Mucosa of descending colon (tissue), 3 donors: ENCODE results near the gene RNF168. TPM values are rescaled to one million over a fixed set of nuclear protein-coding genes. Genes with fewer than 3 reads are reported as not detected.
A peak's percentile ranks its signal among the peaks of the same experiment; 100 is the strongest.
"Not testable (repeated sequence)": the region's sequence is repeated elsewhere in the genome, so short reads cannot be mapped to it uniquely, and the experiment has no call there.

Experiments
- ATAC-seq: fragments of 200-7000 bp; cut with Tn5 transposase; one replicate; pipeline ENCODE4 v1.9.1; 2020; ENCODE audit warnings: mild to moderate bottlenecking, moderate library complexity
- DNase-seq, 3 donors: peaks; one replicate each; pipeline ENCODE4 v3.0.0-alpha.2; 2020
- H3K36me3 ChIP-seq: fragments of 200-600 bp; one replicate; pipeline ENCODE4 v1.8.0; 2021; ENCODE audit warnings: low read depth, mild to moderate bottlenecking
- H3K4me1 ChIP-seq: fragments of 200-600 bp; one replicate; pipeline ENCODE4 v1.8.0; 2021; ENCODE audit warnings: low read depth, mild to moderate bottlenecking
- H3K4me3 ChIP-seq: fragments of 200-600 bp; one replicate; pipeline ENCODE4 v1.8.0; 2021; ENCODE audit warnings: mild to moderate bottlenecking
- H3K9me3 ChIP-seq: fragments of 200-600 bp; one replicate; pipeline ENCODE4 v1.8.0; 2021; ENCODE audit warnings: mild to moderate bottlenecking
- intact Hi-C, 2 donors: fragments of 100-400 bp; cut with DNase I in 1 of 2; cut with micrococcal nuclease in 1 of 2; formaldehyde crosslinking; loops; one replicate each; pipeline versions ENCODE4 v1.11.0 to v1.11.1; 2022; cut with DNase I, micrococcal nuclease
- total RNA-seq, 3 donors: library from RNA; stranded (reverse); fragmentation: NEBNext Ultra II Directional in 2 of 3; extraction: Animal tissue kit (Norgen Biotek cat#: 25700) in 2 of 3; gene quantifications; one replicate each; pipeline versions ENCODE4 v1.2.1 to v1.2.4, GENCODE V29; 2021 to 2023
- TF ChIP-seq, protein P1 (sequence below): fragments of 200-600 bp; IDR thresholded peaks from one replicate; pipeline ENCODE4 v1.8.0; 2022; ENCODE audit warnings: antibody characterized with exemption, mild to moderate bottlenecking
- donor health status: DM: no; HTN: no; CAD: no; lungs with moderate emphysema.
- donor health status: DM: no; HTN: no; CAD: no.
- donor health status: DM: no; HTN: yes; CAD: no.

The RNF168 gene
- total RNA-seq, 3 donors from 2014 or later, result 23.7 to 29.2 (median 24.9) TPM

DNA sequence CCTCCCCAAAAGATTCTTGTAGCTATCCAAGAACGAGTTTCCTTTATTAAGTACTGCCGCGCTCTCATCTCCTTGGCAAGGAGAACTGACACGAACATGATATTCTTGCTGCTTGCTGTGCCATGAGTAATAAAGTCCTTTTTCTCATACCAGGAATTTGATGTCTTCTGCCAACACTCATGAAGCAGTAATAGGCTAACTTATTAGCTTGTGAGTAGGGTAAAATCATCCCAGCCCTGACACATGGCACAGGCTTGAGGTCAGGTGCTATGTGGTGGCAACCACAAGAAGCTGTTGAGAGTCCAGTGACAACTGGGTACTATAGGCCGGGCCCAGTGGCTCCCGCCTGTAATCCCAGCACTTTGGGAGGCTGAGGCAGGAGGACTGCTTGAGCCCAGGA, 48.6 kb downstream of the RNF168 start:
- TF ChIP-seq, protein P1, sequence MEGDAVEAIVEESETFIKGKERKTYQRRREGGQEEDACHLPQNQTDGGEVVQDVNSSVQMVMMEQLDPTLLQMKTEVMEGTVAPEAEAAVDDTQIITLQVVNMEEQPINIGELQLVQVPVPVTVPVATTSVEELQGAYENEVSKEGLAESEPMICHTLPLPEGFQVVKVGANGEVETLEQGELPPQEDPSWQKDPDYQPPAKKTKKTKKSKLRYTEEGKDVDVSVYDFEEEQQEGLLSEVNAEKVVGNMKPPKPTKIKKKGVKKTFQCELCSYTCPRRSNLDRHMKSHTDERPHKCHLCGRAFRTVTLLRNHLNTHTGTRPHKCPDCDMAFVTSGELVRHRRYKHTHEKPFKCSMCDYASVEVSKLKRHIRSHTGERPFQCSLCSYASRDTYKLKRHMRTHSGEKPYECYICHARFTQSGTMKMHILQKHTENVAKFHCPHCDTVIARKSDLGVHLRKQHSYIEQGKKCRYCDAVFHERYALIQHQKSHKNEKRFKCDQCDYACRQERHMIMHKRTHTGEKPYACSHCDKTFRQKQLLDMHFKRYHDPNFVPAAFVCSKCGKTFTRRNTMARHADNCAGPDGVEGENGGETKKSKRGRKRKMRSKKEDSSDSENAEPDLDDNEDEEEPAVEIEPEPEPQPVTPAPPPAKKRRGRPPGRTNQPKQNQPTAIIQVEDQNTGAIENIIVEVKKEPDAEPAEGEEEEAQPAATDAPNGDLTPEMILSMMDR, result no peak
- intact Hi-C loops, result no loop called here

DNA sequence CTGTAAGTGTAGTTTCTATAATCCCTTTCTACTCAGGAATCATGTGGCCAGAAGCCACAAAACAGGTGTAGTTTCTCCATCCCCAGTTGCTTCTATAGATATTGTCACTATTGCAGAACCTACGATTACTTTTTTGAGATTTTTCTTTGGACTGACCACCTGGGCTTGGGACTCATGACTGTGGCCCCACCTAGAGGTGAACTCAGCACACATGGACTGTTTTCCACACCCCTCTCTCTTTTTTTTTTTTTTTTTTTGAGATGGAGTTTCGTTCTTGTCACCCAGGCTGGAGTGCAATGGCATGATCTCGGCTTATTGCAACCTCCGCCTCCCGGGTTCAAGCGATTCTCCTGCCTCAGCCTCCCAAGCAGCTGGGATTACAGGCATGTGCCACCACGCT, 58.2 kb downstream of the RNF168 start:
- H3K36me3 ChIP-seq, intact Hi-C loops, H3K9me3 ChIP-seq, H3K4me3 ChIP-seq, ATAC-seq, H3K4me1 ChIP-seq, DNase-seq: not testable (repeated sequence)

More for the DNA sequence above, 48.6 kb downstream of the RNF168 start:
- ATAC-seq (no peak), DNase-seq (no peak)
- Histone ChIP-seq H3K4me1 (no peaks in the 10 kb centered on the region), H3K9me3 (no peaks in the 10 kb centered on the region), H3K4me3 (no peak overlapping the region), H3K36me3 (no peaks in the 10 kb centered on the region)

DNA sequence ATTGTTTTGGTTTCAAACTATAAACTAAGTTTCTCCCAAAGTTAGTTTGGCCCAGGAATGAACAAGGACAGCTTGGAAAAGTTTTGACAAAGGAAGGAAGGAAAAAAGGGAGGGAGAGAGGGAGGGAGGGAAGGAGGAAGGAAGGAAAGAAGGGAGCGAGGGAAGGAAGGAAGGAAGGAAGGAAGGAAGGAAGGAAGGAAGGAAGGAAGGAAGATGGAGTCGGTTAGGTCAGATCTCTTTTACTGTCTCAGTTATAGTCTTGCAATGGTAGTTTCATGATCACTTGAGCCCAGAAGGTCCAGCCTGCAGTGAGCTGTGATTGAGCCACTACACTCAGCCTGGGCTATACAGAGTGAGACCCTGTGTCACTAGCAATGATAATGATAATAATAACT, 59.1 kb downstream of the RNF168 start:
- intact Hi-C loops, result no loop called here
- Histone ChIP-seq H3K4me3 (no peak overlapping the region), H3K9me3 (no peaks in the 10 kb centered on the region), H3K4me1 (no peaks in the 10 kb centered on the region), H3K36me3 (no peaks in the 10 kb centered on the region)
- ATAC-seq (no peak), DNase-seq (no peak)
- TF ChIP-seq, protein P1, result no peak

DNA sequence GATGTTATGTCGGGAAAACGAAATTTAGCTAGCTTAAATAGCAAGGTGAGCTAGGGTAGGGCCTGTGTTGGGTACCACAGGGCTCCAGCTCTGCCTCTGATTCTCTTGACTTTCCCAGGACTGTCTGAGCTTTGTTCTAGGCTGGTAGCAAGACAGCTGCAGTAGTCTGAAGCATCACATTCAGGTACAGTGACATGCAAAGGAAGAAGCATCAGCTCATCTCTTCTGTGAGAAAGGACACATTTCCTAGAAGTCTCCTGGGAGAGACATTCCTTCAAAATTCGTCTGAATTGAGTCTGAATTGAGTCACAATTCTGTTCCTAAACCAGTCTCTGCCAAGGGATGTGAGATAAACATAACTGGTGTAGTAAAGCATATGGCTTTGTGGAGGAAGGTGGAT, 62.9 kb downstream of the RNF168 start:
- H3K36me3 ChIP-seq, result no peaks in the 10 kb centered on the region
- H3K9me3 ChIP-seq, result no peaks in the 10 kb centered on the region
- intact Hi-C loops, result no loop called here
- no peak overlapping the region for H3K4me3 ChIP-seq
- TF ChIP-seq, protein P1, result no peak
- H3K4me1 ChIP-seq, result no peaks in the 10 kb centered on the region
- DNase-seq (no peak), ATAC-seq (no peak)

- DNase-seq (no peak), ATAC-seq (no peak)
- H3K4me3 ChIP-seq, result no peak overlapping the region
- TF ChIP-seq, protein P1, result no peak
- intact Hi-C loops, result no loop called here
- no peaks in the 10 kb centered on the region for H3K36me3 ChIP-seq
- no peaks in the 10 kb centered on the region for H3K9me3 ChIP-seq
- H3K4me1 ChIP-seq, result no peaks in the 10 kb centered on the region
These were observed 63.5 kb downstream of the RNF168 start for GRCh38 chr3:196440041-196440537.

- intact Hi-C loops, result no loop called here
These were observed 71.3 kb downstream of the RNF168 start, which contains the start of gene UBXN7 for GRCh38 chr3:196432137-196432879. Gene UBXN7, minus strand, starts transcription at chr3:196432427. Its CDS starts 28 bp downstream, at chr3:196432399.

More at GRCh38 chr3:196432137-196432879, 71.3 kb downstream of the RNF168 start, which contains the start of gene UBXN7:
- TF ChIP-seq, protein P1, result no peak
- DNase-seq (peak; percentile 95 to 98 (median 95)), ATAC-seq (peak; percentile 99)
- Histone ChIP-seq H3K9me3 (no peaks in the 10 kb centered on the region), H3K4me3 (peak within 1 kb of the TSS; percentile 90), H3K36me3 (no peaks in the 10 kb centered on the region), H3K4me1 (peaks cover 13% of the 10 kb centered on the region)
